GM19463 (cell line): ENCODE measurements around the gene RASL11B.

Source experiments
- ATAC-seq: cut with Tn5 transposase; IDR thresholded peaks from one replicate; pipeline ENCODE4 v1.9.1; 2021; ENCODE audit warnings: mild to moderate bottlenecking, moderate library complexity; ENCODE audit not compliant: unreplicated experiment

RASL11B gene

DNA sequence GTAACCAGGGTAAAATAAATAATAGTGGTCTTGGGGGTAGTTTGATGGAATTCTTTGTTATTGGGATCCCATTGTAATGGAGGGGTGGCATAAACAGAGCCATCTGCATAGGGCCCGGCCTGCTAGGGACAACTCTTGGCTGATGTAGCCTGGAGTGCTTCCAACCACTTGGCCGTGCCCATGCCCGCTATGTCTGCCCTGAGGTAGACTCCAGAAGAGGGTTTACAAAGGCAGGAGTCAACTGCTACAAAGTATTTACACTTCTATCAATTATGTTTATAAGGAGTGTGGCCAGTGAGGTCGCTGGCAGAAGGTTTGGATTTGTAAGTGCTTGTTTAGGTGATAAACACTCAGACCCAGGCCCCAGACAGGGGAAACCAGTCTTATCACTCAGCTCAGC is 8.1 kb downstream of the RASL11B start:
- no peak for ATAC-seq

GRCh38 chr4:52873191-52873590 is 11.1 kb downstream of the RASL11B start:
- ATAC-seq, result no peak

- ATAC-seq, result no peak
These were observed 11.8 kb downstream of the RASL11B start for GRCh38 chr4:52873861-52874343.

DNA sequence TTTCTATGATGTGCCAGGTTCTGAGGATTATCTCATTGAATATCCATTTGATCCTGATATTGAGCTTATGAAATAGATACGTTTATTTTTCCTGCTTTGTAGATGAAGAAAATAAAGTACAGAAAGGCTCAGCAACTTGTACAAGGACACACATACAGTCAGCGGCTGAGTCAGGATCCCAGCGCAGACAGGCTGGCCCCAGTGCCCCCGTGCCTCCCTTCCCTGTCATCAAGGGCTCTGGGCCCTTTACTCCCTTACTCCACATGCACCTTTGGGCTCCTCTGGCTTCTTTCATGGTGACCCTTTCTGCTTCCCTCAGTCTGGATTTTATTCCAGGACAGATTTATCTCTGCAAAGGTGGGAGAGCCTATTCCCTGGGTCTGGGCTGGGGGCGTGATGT is 12.8 kb downstream of the RASL11B start:
- no peak for ATAC-seq

DNA sequence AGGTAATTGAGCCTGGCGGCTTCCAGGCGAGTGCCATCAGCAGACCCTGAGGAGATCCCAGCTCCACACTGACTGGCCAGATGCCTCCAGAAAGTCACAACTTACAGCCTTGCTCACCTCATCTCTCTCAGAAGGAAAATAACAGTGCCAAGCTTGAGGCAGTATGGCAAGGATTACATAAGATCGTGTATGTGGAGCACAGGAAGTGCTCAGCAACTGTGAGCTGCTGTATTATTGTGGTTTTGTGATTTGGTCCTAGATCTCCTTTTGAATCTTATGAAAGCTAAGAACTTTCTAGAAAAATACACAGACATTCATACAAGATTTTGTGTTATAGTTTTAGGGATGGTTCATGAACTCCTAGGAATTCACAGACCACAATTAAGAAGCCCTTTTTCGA is 14.0 kb downstream of the RASL11B start:
- no peak for ATAC-seq

DNA sequence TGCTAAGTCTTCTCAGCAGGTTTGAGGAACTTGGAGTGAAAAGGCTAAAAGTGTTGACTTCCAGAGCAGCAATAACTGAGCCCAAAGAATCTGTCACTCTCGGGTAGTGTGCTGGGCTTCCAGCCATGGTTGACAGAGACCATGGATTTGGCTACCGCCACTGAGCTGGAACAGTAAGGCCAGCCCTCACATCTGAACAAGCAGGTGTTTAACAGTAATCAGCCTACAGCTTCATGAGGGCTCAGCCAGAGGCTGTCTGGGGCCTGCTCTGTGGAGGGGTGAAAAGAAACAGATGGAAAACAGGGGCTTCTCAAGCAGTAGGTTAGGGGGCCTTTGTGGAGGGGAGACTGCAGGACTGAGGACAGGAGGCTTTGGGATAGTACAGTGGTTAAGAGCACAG is 14.9 kb downstream of the RASL11B start:
- no peak for ATAC-seq

- no peak for ATAC-seq
These were observed 15.6 kb downstream of the RASL11B start for GRCh38 chr4:52877694-52878093.

DNA sequence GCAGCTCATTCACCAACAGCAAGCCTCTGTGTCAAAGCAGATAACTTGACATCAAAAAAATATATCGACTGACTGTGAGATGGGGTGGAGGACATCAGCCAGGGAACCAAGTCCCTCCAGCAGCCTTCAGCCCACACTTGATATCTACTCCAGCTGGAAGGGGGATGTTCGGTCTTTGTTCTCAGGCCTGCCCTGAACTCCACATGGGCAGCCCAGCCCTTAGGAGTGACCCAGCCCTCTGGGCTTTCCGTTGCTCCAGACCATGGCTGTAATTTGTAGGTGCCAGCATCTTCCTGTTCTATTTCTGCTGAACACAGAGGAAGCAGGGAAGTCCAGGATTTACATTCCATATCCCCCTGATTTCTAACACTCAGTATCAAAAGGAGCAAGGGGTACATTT is 17.4 kb downstream of the RASL11B start:
- ATAC-seq, result no peak

DNA sequence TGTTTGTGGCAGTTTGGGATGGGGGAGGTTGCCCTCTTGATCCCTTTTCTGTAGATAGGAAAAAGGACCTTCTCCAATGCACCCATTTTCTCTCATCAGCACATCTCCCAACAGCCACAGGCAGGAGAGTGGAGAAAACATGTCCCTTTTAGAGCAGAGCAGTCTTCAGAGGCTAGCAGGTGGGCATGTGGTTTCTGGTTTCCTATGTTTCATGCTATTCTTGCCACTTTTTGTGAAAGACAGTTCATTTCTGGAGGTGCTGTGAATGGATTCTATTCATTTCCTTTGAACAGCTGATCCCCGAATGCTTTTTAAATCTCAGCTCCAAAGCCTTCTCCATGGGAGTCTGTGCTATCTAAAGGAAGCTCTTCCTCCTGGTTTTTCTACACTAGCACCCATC is 18.9 kb downstream of the RASL11B start:
- ATAC-seq, result no peak

DNA sequence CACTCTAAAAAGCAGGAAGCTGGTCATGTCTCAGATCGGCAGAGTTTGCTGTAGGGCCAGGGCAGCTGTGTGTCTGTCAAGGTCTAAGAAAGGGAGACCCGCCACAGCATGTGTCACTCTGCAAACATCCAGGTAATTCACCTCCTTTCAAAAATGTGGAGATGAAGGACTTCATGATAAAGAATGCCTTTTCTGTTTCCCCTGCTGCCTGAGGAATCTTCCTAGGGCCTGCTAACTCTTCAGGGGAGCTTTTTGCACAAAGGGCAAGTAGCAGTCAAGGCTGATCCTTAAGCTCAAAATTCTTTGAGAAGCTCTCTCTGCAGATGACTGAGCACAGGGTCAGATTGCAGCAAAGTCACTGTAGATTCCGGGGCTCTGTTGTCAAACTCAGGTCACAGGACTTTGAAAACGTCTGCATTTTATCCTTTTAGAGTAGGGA is 21.1 kb downstream of the RASL11B start:
- no peak for ATAC-seq

DNA sequence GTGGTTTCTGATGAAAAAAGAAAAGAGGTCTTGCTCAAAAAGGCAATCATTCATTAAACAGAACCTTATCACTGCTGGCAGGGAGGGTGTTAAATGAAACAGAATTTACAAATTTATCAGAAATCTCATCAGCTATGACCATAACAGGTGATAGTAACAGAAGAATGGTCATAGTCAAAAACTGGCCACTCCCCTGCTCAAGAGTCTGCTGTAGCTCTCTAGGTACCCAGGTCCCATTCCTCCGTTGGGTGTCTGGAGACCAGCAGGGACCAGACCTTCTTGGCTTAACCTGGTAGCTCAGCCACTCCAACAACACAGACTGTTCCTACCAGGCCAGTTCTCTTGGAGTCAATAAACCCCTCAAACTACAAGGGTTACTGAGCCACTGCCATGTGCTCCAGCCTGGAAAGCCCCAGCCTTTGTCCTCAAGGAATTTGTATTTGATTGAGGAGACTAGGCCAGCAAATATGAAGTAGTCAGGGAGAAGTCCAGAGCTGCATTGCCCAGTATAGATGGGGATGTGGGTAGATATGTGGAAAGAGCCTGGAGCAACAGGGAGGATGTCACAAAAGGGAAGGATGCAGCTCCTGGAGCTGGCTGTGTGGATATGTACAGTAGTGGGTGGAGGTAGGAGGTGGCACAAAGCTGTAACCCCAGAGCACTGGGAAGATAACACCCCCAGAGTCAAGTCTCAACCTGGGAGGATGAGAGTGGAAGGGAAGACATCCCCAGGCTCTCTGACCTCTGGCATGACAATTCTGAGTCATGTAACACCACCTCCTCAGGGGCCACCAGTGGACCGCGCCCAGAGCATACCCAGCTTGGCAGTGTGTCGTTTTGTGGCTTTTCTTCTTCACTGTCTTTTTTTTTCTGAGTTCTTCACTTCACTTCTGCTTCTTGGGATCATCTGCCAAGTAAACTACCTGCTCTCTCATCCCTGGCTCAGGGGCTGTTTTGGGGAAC is 21.9 kb downstream of the RASL11B start:
- ATAC-seq, result no peak

DNA sequence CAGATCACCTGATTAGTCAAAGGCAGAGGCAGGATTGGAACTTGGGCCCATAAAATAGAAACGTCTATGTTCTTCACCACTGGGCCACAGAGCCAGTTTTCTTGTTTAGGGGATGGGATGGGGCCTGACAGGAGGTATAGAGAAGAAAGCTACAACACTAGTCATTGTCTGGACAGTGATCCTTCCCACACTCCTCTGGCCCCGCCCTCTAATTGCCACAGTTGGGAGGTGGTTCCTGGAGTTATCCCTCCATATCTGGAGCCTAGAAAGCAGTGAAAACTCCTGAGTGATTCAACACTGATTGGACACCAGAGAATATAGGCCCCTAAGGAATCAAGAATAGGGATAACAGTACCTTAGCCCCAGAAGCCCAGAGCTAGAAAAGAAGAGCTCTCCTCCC is 22.9 kb downstream of the RASL11B start:
- ATAC-seq, result no peak

GRCh38 chr4:52889354-52889753 is 27.2 kb downstream of the RASL11B start:
- ATAC-seq, result no peak

GRCh38 chr4:52889778-52890520 is 27.8 kb downstream of the RASL11B start:
- ATAC-seq, result no peak

DNA sequence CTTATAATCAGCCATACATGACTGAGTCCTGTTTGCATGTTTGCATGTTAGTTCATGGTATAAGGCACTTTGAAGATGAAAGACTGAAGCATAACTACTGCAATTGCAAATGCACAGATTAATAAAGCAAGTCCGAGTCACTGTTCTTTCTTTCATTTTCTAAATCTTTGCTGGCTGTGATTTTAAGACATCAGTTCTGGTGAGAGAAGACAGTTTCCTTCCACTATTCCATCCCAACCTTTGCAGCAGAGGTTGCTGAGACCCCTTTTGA is 28.3 kb downstream of the RASL11B start:
- ATAC-seq, result no peak

GRCh38 chr4:52891743-52892142 is 29.6 kb downstream of the RASL11B start:
- ATAC-seq, result no peak

DNA sequence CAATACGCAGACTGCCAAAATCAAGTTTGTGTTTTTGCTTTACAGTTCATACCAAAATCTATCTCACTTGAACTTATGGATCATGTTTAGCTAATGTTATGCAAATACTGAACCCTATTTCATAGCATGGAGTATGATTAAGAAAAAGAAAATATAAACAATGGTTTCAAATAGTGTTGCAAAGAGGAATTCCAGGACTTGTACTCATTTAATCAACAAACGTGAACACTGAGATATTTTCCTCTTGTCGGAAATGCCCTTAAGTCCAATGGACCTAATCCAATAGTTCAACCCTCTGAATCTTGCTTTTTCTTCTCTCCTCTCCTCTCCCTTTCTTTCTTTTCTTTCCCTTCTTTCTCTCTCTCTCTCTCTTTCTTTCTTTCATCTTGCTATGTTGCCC is 30.8 kb downstream of the RASL11B start:
- ATAC-seq, result no peak

- ATAC-seq, result no peak
These were observed 32.3 kb downstream of the RASL11B start for GRCh38 chr4:52894443-52894842.

DNA sequence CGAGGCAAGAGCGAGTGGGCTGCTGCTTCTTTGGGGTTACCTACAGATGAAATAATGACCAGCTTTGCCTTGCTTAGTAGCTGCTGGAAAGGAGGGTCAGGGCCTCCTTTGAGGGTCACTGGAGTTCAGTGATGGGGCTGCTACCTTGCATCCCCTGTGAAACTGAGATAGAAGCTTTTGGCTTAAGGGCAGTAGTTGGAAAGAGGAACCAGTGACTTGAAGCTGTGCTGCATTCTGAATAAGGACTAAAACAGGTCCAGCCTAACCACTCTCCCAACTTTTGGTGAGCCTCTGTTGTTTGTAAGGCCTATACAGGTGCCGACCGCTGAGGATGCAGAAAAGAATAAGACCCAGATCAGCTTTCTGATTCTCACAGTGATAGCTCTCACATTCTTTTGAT is 41.2 kb downstream of the RASL11B start:
- ATAC-seq, result no peak

DNA sequence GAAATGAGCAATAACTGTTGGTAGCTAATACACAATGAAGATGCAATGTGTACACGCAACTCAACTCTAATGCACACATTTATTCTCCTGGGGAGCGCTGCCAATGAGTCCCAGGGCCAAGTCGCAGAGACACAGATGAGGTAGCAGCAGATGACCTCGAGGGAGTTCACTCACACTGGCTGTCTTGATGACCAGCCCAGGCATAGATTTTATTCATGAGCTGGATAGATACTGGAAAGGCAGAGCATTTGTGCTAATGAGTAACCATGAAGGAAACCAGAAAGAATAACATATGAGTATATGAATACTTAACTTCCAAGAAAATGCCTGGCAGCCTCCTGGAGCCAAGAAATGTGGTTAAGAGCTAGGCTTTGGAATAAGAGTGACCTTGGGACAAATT is 42.3 kb downstream of the RASL11B start:
- ATAC-seq, result no peak

- no peak for ATAC-seq
These were observed 45.4 kb downstream of the RASL11B start for GRCh38 chr4:52907510-52907909.

DNA sequence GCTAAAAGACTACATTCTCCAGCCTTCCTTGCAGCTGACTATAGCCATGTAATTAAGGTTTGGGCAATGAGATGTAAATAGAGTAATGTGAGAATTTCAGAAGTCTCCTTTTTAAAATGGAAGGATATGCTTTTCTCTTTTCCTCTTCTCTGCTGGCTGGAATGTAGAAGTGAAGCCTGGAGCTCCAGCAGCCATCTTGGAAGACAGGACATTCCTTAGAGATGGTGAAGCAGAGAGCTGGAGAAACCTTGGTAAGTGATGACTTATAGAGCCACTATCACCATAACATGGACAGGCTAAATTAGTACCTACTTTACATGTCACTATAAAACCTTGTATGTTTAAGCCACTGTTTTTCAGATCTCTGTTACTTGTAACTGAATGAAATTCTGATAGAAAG is 48.0 kb downstream of the RASL11B start:
- no peak for ATAC-seq
